ENCODE measurements around the gene ZBTB6. TPM values are rescaled to one million over a fixed set of nuclear protein-coding genes. Genes with fewer than 3 reads are reported as not detected.

The ZBTB6 gene
- total and polyA plus RNA-seq, 2 of the 4 experiments (the other 2 are of a cell fraction): 2.6 to 11.7 TPM

- TF ChIP-seq ELK1 (IDR thresholded peaks at IDR 0.05; ENCODE audit: borderline replicate concordance, low read depth, low read length) (no peak), MXI1 (IDR thresholded peaks at IDR 0.05; ENCODE audit: borderline replicate concordance, low read depth, low read length) (no peak)
Observed at GRCh38 chr9:122929796-122930354, 16.8 kb upstream of the ZBTB6 start (continued).

GRCh38 chr9:122923947-122924346 is 10.8 kb upstream of the ZBTB6 start:
- no peaks in the 10 kb centered on the region for H3K27me3 ChIP-seq (ENCODE audit: control insufficient read depth, insufficient read depth, low read length)
- BruUV-seq (replicated peaks): no TSS peak
- no peak for TF ChIP-seq USF2 (IDR thresholded peaks at IDR 0.05; ENCODE audit: low read depth, low read length)
- TF ChIP-seq SMC3 (IDR thresholded peaks at IDR 0.05; ENCODE audit: low read depth, low read length): no peak
- TF ChIP-seq MAFK (IDR thresholded peaks at IDR 0.05; ENCODE audit: low read depth, low read length): no peak
- no peak for TF ChIP-seq POLR2A (IDR thresholded peaks at IDR 0.05; ENCODE audit: low read depth, low read length)
- no peak for TF ChIP-seq NFE2L2 (IDR thresholded peaks at IDR 0.05; ENCODE audit: low read depth, low read length)
- TF ChIP-seq RFX5 (IDR thresholded peaks at IDR 0.05; ENCODE audit: low read depth, low read length): no peak
- no peak for TF ChIP-seq FOS (IDR thresholded peaks at IDR 0.05; ENCODE audit: low read depth, low read length)
- no peak for TF ChIP-seq CHD1 (IDR thresholded peaks at IDR 0.05; ENCODE audit: low read depth, low read length)
- no peak for TF ChIP-seq CTCF (conservative IDR thresholded peaks at IDR 0.05; ENCODE audit: low read depth, low read length)
- TF ChIP-seq MAZ (IDR thresholded peaks at IDR 0.05; ENCODE audit: borderline replicate concordance, low read depth, low read length): no peak
- TF ChIP-seq RCOR1 (IDR thresholded peaks at IDR 0.05; ENCODE audit: insufficient replicate concordance, low read length): no peak
- TF ChIP-seq CEBPB (IDR thresholded peaks at IDR 0.05; ENCODE audit: low read depth, low read length): no peak
- TF ChIP-seq MXI1 (IDR thresholded peaks at IDR 0.05; ENCODE audit: borderline replicate concordance, low read depth, low read length): no peak

More at GRCh38 chr9:122923947-122924346, 10.8 kb upstream of the ZBTB6 start:
- H4K8ac ChIP-seq (ENCODE audit: low read depth in 2 of 2, low read length in 2 of 2): no peak overlapping the region
- no peaks in the 10 kb centered on the region for H4K20me1 ChIP-seq (ENCODE audit: insufficient read depth, low read length)
- no peak overlapping the region for H2BK15ac ChIP-seq (ENCODE audit: low read depth, low read length)
- peaks cover 3% of the 10 kb centered on the region; the same call in 1 of the 2 replicates for H3K9me1 ChIP-seq (ENCODE audit: insufficient read depth, low read length)
- no peak for ATAC-seq (ENCODE audit: low read depth)
- no peak overlapping the region for H3K4me3 ChIP-seq (ENCODE audit: insufficient read depth, low read depth, low read length)
- DNase-seq: no peak
- no CpG with 5 or more reads among the region's 3 CpGs for WGBS, 2 experiments (ENCODE audit: extremely low coverage in 2 of 2, insufficient read length in 1 of 2)
- intact Hi-C loops (cut with micrococcal nuclease): no loop called here
- no peak overlapping the region for H2BK5ac ChIP-seq (ENCODE audit: low read depth, low read length, poor library complexity, severe bottlenecking)
- no peak overlapping the region for H4K91ac ChIP-seq (ENCODE audit: insufficient read depth, low read depth, low read length)
- H3K23ac ChIP-seq (ENCODE audit: low read depth, low read length): no peak overlapping the region
- no peak overlapping the region for H3K56ac ChIP-seq (ENCODE audit: extremely low read depth, insufficient read depth, low read length)
- no peak overlapping the region for H3K9ac ChIP-seq (ENCODE audit: low read depth, low read length)
- dilution Hi-C loops (cut with HindIII; ENCODE audit: low sequenced_read_pairs, unreplicated experiment): no loop called here
- H3K4ac ChIP-seq (ENCODE audit: low read depth, low read length): no peak overlapping the region
- H3K18ac ChIP-seq (ENCODE audit: low read depth, low read length): no peak overlapping the region
- H3K4me2 ChIP-seq (ENCODE audit: low read depth, low read length): no peak overlapping the region
- H3K36me3 ChIP-seq (ENCODE audit: control insufficient read depth, insufficient read depth, low read length): peaks cover 10% of the 10 kb centered on the region; the same call in 1 of the 2 replicates
- no peak overlapping the region for H2BK120ac ChIP-seq (ENCODE audit: low read depth, low read length)
- no peaks in the 10 kb centered on the region for H3K9me3 ChIP-seq (ENCODE audit: control insufficient read depth, insufficient read depth, low read length)
- no peak overlapping the region for H2AK5ac ChIP-seq (ENCODE audit: low read depth, low read length)
- H3K14ac ChIP-seq (replicated peaks; ENCODE audit: low read depth, low read length): no peak overlapping the region
- H4K5ac ChIP-seq (ENCODE audit: low read depth, low read length): no peak overlapping the region
- POLR2A ChIA-PET (ENCODE audit: unreplicated experiment): no interaction called here
- H2AK9ac ChIP-seq (replicated peaks; ENCODE audit: low read depth, low read length, poor library complexity): no peak overlapping the region
- no peak overlapping the region for H3K27ac ChIP-seq (ENCODE audit: insufficient read depth, low read length)
- H3K4me1 ChIP-seq (ENCODE audit: control insufficient read depth, insufficient read depth, low read length): no peaks in the 10 kb centered on the region
- in situ Hi-C loops (cut with MboI; ENCODE audit: low sequenced_read_pairs): no loop called here
- no peak overlapping the region for H2BK20ac ChIP-seq (ENCODE audit: low read depth, low read length)
- peaks cover 29 to 34% of the 10 kb centered on the region in 2 experiments for H3K79me1 ChIP-seq (ENCODE audit: low read depth in 1 of 2, low read length in 2 of 2)
- no peak overlapping the region for H2AFZ ChIP-seq (replicated peaks; ENCODE audit: low read length, poor library complexity)
- CTCF ChIA-PET: interaction anchor here (0.6 kb wide), 2 partner anchors 21 to 587 kb away, joined by 3 to 5 read pairs; no protein-coding TSS in a partner anchor

All from IMR-90 (cell line).